ENCODE results near the gene PAIP2.
"Not testable (repeated sequence)": the region's sequence is repeated elsewhere in the genome, so short reads cannot be mapped to it uniquely, and the experiment has no call there.

PAIP2 gene

DNA sequence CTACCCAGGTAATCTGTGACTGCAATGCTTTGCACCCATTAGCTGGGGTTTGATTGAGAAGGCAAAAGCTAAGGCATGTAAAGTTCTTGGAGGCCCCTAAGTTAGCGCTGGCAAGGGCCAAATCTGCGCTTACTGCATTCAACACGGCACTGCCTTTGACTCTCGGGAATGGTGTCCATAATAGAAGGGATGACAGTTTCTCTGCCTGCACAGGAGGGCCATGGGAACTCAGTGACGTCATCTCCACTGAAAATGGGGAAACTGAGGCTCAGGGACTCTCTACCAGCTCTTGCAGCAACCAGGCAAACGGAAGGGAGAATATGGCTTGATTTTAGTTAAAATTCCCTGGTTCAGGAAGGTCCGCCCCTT lies 61.7 kb downstream of the PAIP2 start:
- DNase-seq (ENCODE audit: low read depth), result no peak
- peak overlapping the region; percentile 54 for H3K4me3 ChIP-seq (ENCODE audit: low read depth, low read length)
- TF ChIP-seq, protein P1, sequence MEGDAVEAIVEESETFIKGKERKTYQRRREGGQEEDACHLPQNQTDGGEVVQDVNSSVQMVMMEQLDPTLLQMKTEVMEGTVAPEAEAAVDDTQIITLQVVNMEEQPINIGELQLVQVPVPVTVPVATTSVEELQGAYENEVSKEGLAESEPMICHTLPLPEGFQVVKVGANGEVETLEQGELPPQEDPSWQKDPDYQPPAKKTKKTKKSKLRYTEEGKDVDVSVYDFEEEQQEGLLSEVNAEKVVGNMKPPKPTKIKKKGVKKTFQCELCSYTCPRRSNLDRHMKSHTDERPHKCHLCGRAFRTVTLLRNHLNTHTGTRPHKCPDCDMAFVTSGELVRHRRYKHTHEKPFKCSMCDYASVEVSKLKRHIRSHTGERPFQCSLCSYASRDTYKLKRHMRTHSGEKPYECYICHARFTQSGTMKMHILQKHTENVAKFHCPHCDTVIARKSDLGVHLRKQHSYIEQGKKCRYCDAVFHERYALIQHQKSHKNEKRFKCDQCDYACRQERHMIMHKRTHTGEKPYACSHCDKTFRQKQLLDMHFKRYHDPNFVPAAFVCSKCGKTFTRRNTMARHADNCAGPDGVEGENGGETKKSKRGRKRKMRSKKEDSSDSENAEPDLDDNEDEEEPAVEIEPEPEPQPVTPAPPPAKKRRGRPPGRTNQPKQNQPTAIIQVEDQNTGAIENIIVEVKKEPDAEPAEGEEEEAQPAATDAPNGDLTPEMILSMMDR (IDR thresholded peaks at IDR 0.05; ENCODE audit: low read depth, low read length, missing control alignments), result no peak
- in situ Hi-C loops (cut with HindIII; ENCODE audit: low sequenced_read_pairs), result no loop called here

DNA sequence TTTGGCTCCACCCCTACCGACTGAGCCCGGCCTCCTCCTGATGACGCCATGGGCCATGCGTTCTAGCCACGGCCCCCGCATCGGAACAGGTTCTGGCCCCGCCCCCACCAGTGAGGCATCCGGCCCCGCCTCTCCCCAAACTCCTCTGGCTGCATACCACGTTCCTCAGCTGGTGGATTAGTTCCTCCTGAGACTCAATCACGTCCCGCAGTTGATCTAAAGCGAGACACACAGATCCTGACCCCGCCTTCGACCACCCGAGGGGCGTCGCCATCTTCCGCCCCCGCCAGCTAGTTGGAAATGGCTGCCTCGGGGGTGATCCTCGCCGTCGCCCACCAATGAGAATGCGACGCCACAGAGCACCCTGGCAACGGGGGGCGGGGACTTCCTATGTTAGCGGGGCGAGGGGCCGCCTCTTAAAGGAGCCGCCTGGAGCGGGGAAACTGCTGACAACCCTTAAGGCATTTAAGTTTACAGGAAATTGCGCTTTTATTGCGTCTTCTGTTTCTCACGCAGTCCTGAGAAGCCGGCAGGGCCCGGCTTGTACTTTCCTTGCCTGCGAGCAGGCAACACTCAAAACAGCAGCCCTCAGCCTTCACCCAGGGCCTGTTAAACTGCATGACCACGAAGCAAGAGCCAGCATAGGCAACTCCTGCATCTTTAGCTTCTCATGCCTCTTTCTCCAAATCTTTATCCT lies 62.3 kb downstream of the PAIP2 start, which contains the start of gene SPATA24:
Gene SPATA24 (minus strand): TSS at position 303 of the 697 bp plus-strand sequence. CDS start 29 bp downstream, at position 274.
- peak; percentile 93 for DNase-seq (ENCODE audit: low read depth)
- in situ Hi-C loops (cut with HindIII; ENCODE audit: low sequenced_read_pairs), result no loop called here
- TF ChIP-seq, protein P1 (IDR thresholded peaks at IDR 0.05; ENCODE audit: low read depth, low read length, missing control alignments), result no peak
- H3K4me3 ChIP-seq (ENCODE audit: low read depth, low read length), result peak within 1 kb of the TSS; percentile 54

DNA sequence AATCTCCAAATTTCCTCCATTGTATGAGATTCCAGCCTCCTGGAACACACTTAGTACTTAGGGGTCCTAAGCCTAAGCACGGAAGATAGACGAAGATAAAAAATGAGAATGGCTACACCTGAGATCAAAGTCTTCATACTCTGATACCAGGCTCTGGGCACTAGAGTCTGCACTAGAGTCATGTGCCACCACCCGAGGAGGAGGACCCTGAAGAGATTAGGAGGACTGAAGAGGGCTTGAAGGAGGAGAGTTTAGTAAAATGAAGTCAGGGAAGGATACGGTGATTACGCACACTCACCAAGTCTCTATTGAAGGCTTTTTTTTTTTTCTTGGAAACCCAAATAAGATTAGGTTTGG lies 62.8 kb downstream of the PAIP2 start:
- no peak overlapping the region for H3K4me3 ChIP-seq (ENCODE audit: low read depth, low read length)
- DNase-seq (ENCODE audit: low read depth), result no peak
- TF ChIP-seq, protein P1 (IDR thresholded peaks at IDR 0.05; ENCODE audit: low read depth, low read length, missing control alignments), result no peak
- in situ Hi-C loops (cut with HindIII; ENCODE audit: low sequenced_read_pairs), result no loop called here

DNA sequence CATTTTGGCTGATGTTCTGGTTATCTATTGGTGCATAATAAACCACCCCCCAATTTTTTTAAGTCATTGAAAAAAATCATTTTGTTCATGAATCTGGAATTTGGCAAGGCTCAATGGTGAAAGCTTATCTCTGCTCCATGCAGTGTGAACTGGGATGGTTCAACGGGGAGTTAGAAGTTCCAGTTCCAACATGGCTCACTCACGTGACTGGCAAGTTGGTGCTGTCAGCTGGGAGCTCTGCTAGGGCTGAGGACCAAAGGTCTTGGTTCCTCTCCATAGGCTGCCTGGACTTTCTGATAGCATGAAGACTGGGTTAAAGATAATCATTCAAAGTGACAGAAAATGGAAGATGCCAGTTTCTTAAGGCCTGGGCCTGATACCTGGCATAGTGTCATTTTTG lies 65.3 kb downstream of the PAIP2 start:
- TF ChIP-seq, protein P1 (IDR thresholded peaks at IDR 0.05; ENCODE audit: low read depth, low read length, missing control alignments), result no peak
- H3K4me3 ChIP-seq (ENCODE audit: low read depth, low read length), result no peak overlapping the region
- in situ Hi-C loops (cut with HindIII; ENCODE audit: low sequenced_read_pairs), result no loop called here
- no peak for DNase-seq (ENCODE audit: low read depth)

DNA sequence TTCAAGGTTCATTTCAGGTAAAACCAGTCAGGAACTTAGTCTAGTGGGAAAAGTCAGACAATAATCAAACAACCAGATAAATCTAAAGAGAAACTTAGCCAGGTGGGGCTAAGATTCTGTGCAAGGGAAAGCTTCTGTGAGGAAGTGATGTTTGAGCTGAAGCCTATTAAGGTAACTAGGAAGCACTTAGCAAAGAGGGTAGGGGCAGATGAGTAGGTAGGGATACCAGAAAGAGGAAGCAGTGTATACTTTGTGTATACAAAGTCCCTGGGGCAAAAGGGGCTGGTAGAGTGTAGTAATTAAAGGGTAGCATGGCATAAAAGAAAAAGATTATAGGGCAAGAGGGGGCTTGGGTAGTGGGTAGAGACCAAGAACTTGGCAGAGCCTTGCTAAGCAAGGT lies 65.9 kb downstream of the PAIP2 start:
- TF ChIP-seq, protein P1 (IDR thresholded peaks at IDR 0.05; ENCODE audit: low read depth, low read length, missing control alignments), result no peak
- H3K4me3 ChIP-seq (ENCODE audit: low read depth, low read length), result no peak overlapping the region
- DNase-seq (ENCODE audit: low read depth), result no peak
- in situ Hi-C loops (cut with HindIII; ENCODE audit: low sequenced_read_pairs), result no loop called here

DNA sequence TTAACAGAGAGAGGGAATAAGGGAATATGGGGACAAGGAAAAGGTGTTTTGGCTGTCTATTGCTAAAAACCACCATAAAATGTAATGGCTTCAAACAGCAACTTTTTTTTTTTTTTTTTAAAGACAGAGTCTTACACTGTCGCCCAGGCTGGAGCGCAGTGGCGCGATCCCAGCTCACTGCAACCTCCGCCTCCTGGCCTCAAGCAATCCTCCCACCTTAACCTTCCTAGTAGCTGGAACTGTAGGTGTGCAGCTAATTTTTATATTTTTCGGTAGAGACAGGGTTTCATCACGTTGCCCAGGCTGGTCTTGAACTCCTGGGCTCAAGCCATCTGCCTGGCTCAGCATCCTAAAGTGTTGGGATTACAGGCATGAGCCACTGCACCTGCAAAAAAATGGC lies 66.5 kb downstream of the PAIP2 start:
- TF ChIP-seq, protein P1 (IDR thresholded peaks at IDR 0.05; ENCODE audit: low read depth, low read length, missing control alignments), result no peak
- no peak overlapping the region for H3K4me3 ChIP-seq (ENCODE audit: low read depth, low read length)
- in situ Hi-C loops (cut with HindIII; ENCODE audit: low sequenced_read_pairs), result no loop called here
- DNase-seq (ENCODE audit: low read depth), result no peak

DNA sequence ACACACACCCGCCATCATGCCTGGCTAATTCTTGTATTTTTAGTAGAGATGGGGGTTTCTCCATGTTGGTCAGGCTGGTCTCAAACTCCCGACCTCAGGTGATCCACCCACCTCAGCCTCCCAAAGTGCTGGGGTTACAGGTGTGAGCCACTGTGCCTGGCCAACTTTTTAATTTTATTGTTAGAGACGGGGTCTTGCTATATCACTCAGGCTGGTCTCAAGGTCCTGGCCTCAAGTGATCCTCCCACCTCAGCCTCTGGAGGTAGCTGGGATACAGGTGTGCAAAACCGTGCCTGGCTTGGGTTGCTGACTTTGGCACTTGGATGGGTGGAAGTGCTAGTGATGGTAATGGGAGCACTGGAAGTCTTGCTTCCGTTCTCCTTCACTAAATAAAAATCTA lies 67.5 kb downstream of the PAIP2 start:
- DNase-seq (ENCODE audit: low read depth); H3K4me3 ChIP-seq (ENCODE audit: low read depth, low read length); in situ Hi-C loops (cut with HindIII; ENCODE audit: low sequenced_read_pairs): not testable (repeated sequence)
